Esophagus muscularis mucosa (tissue), 4 donors: ENCODE data around the gene TFAP2A.

Experiments used
- CTCF ChIP-seq, 3 experiments: fragments of 200-600 bp in 2 of 3; fragments of 450-650 bp in 1 of 3; sonication (generic) in 2 of 3; IDR thresholded peaks; one replicate each; pipeline ENCODE4 v1.5.1; 2017 to 2019; ENCODE audit warnings: antibody characterized with exemption in 3 of 3, mild to moderate bottlenecking in 2 of 3, moderate library complexity in 1 of 3
- EP300 ChIP-seq: sonication (generic); formaldehyde crosslinking; IDR thresholded peaks from one replicate; pipeline ENCODE4 v1.6.1; 2017; ENCODE audit warnings: antibody characterized with exemption
- POLR2A ChIP-seq: fragments of 450-650 bp; IDR thresholded peaks from one replicate; pipeline ENCODE4 v1.6.1; 2017; ENCODE audit warnings: antibody characterized with exemption, moderate library complexity, mild to moderate bottlenecking, low read depth
- POLR2AphosphoS5 ChIP-seq, 2 donors: sonication (generic); formaldehyde crosslinking; IDR thresholded peaks; one replicate each; pipeline ENCODE4 v1.6.1; 2017; ENCODE audit warnings: antibody characterized with exemption in 2 of 2

- TF ChIP-seq CTCF (IDR thresholded peaks at IDR 0.05) = no peak
- no peak for TF ChIP-seq EP300
- TF ChIP-seq POLR2A = no peak
- TF ChIP-seq POLR2AphosphoS5 (IDR thresholded peaks at IDR 0.05) = no peak
These were observed 43.4 kb upstream of the TFAP2A start for GRCh38 chr6:10458287-10458686.
